Adrenal gland (tissue), 5 donors: ENCODE data around the gene PSKH1.

Source experiments
- POLR2A ChIP-seq, 2 donors: fragments of 450-650 bp; IDR thresholded peaks; one replicate each; pipeline ENCODE4 v1.6.1; 2017; ENCODE audit warnings: antibody characterized with exemption in 2 of 2, mild to moderate bottlenecking in 2 of 2, moderate library complexity in 1 of 2
- TF ChIP-seq, protein P1 (sequence below), 6 experiments: fragments of 450-650 bp in 4 of 6; fragments of 200-600 bp in 2 of 6; sonication (generic) in 1 of 6; IDR thresholded peaks; 1 replicate in 5 of 6; 2 replicates in 1 of 6; pipeline versions ENCODE4 v1.5.1 to v1.8.0; 2016 to 2021; ENCODE audit warnings: antibody characterized with exemption in 6 of 6, mild to moderate bottlenecking in 2 of 6, moderate library complexity in 1 of 6
- donor health status: DM: no; HTN: no; CAD: no.

DNA sequence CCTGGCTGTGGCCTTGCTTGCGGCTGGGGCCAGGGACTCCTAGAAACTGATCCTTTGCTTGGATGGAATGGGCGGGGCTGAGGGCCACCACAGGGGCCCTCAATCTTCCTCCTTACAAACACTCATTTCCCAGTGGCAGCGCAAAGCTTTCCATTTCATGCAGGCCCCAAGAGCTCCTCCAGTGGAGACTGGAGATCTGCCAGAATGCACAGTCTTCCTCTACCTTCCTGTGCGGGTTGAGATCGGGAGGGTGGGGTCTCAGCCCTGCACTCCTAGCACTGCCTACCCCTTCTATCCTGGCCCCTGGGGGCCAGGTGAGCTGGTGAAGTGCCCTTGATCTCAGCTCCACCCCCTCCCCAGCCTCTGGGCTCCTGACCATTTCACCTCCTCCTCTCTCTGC lies 6.7 kb upstream of the PSKH1 start:
- TF ChIP-seq, protein P1, sequence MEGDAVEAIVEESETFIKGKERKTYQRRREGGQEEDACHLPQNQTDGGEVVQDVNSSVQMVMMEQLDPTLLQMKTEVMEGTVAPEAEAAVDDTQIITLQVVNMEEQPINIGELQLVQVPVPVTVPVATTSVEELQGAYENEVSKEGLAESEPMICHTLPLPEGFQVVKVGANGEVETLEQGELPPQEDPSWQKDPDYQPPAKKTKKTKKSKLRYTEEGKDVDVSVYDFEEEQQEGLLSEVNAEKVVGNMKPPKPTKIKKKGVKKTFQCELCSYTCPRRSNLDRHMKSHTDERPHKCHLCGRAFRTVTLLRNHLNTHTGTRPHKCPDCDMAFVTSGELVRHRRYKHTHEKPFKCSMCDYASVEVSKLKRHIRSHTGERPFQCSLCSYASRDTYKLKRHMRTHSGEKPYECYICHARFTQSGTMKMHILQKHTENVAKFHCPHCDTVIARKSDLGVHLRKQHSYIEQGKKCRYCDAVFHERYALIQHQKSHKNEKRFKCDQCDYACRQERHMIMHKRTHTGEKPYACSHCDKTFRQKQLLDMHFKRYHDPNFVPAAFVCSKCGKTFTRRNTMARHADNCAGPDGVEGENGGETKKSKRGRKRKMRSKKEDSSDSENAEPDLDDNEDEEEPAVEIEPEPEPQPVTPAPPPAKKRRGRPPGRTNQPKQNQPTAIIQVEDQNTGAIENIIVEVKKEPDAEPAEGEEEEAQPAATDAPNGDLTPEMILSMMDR (IDR thresholded peaks at IDR 0.05), result no peak
- TF ChIP-seq POLR2A (IDR thresholded peaks at IDR 0.05), result no peak
